ENCODE results near the gene LSM2.
A peak's percentile ranks its signal among the peaks of the same experiment; 100 is the strongest.

DNA sequence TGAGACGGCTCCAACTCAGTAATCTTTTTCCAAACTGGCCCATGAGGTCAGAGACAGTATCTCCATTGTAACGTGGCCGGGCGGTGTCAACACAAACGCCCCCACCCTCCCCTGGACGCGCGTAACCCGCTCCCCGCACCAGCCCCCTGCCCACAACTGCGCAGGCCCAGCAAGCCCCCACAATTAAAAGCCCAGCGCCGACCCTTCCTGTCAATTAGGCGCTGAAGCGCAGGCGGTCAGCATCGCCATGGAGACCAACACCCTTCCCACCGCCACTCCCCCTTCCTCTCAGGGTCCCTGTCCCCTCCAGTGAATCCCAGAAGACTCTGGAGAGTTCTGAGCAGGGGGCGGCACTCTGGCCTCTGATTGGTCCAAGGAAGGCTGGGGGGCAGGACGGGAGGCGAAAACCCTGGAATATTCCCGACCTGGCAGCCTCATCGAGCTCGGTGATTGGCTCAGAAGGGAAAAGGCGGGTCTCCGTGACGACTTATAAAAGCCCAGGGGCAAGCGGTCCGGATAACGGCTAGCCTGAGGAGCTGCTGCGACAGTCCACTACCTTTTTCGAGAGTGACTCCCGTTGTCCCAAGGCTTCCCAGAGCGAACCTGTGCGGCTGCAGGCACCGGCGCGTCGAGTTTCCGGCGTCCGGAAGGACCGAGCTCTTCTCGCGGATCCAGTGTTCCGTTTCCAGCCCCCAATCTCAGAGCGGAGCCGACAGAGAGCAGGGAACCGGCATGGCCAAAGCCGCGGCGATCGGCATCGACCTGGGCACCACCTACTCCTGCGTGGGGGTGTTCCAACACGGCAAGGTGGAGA lies 8.5 kb upstream of the LSM2 start, which contains the start of the genes HSPA1A and HSPA1L:
- TF ChIP-seq, protein P1, sequence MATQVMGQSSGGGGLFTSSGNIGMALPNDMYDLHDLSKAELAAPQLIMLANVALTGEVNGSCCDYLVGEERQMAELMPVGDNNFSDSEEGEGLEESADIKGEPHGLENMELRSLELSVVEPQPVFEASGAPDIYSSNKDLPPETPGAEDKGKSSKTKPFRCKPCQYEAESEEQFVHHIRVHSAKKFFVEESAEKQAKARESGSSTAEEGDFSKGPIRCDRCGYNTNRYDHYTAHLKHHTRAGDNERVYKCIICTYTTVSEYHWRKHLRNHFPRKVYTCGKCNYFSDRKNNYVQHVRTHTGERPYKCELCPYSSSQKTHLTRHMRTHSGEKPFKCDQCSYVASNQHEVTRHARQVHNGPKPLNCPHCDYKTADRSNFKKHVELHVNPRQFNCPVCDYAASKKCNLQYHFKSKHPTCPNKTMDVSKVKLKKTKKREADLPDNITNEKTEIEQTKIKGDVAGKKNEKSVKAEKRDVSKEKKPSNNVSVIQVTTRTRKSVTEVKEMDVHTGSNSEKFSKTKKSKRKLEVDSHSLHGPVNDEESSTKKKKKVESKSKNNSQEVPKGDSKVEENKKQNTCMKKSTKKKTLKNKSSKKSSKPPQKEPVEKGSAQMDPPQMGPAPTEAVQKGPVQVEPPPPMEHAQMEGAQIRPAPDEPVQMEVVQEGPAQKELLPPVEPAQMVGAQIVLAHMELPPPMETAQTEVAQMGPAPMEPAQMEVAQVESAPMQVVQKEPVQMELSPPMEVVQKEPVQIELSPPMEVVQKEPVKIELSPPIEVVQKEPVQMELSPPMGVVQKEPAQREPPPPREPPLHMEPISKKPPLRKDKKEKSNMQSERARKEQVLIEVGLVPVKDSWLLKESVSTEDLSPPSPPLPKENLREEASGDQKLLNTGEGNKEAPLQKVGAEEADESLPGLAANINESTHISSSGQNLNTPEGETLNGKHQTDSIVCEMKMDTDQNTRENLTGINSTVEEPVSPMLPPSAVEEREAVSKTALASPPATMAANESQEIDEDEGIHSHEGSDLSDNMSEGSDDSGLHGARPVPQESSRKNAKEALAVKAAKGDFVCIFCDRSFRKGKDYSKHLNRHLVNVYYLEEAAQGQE (IDR thresholded peaks at IDR 0.05): no peak
- peak; percentile 100 for TF ChIP-seq POLR2A (IDR thresholded peaks at IDR 0.05; ENCODE audit: low read length)
- TF ChIP-seq, protein P2, sequence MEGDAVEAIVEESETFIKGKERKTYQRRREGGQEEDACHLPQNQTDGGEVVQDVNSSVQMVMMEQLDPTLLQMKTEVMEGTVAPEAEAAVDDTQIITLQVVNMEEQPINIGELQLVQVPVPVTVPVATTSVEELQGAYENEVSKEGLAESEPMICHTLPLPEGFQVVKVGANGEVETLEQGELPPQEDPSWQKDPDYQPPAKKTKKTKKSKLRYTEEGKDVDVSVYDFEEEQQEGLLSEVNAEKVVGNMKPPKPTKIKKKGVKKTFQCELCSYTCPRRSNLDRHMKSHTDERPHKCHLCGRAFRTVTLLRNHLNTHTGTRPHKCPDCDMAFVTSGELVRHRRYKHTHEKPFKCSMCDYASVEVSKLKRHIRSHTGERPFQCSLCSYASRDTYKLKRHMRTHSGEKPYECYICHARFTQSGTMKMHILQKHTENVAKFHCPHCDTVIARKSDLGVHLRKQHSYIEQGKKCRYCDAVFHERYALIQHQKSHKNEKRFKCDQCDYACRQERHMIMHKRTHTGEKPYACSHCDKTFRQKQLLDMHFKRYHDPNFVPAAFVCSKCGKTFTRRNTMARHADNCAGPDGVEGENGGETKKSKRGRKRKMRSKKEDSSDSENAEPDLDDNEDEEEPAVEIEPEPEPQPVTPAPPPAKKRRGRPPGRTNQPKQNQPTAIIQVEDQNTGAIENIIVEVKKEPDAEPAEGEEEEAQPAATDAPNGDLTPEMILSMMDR (IDR thresholded peaks at IDR 0.05): no peak
- TF ChIP-seq MAFK (IDR thresholded peaks at IDR 0.05; ENCODE audit: partially characterized antibody): no peak
- TF ChIP-seq, protein P3, sequence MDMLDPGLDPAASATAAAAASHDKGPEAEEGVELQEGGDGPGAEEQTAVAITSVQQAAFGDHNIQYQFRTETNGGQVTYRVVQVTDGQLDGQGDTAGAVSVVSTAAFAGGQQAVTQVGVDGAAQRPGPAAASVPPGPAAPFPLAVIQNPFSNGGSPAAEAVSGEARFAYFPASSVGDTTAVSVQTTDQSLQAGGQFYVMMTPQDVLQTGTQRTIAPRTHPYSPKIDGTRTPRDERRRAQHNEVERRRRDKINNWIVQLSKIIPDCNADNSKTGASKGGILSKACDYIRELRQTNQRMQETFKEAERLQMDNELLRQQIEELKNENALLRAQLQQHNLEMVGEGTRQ (IDR thresholded peaks at IDR 0.05): no peak
- TF ChIP-seq, protein P4, sequence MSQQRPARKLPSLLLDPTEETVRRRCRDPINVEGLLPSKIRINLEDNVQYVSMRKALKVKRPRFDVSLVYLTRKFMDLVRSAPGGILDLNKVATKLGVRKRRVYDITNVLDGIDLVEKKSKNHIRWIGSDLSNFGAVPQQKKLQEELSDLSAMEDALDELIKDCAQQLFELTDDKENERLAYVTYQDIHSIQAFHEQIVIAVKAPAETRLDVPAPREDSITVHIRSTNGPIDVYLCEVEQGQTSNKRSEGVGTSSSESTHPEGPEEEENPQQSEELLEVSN (IDR thresholded peaks at IDR 0.05; ENCODE audit: borderline replicate concordance, low read depth): no peak
- TF ChIP-seq, protein P5, sequence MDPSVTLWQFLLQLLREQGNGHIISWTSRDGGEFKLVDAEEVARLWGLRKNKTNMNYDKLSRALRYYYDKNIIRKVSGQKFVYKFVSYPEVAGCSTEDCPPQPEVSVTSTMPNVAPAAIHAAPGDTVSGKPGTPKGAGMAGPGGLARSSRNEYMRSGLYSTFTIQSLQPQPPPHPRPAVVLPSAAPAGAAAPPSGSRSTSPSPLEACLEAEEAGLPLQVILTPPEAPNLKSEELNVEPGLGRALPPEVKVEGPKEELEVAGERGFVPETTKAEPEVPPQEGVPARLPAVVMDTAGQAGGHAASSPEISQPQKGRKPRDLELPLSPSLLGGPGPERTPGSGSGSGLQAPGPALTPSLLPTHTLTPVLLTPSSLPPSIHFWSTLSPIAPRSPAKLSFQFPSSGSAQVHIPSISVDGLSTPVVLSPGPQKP (IDR thresholded peaks at IDR 0.05; ENCODE audit: low read depth, low read length): no peak
- TF ChIP-seq BHLHE40 (IDR thresholded peaks at IDR 0.05; ENCODE audit: low read depth, low read length): no peak

Data from A549 (cell line).